Neuronal stem cell (in vitro differentiated cells): ENCODE measurements around the gene TBC1D16.

Experiments used
- DNase-seq: peaks from one replicate; pipeline ENCODE4 v3.0.0-alpha.2; 2013; ENCODE audit warnings: low spot score
- H2AFZ ChIP-seq: one replicate; pipeline ENCODE4 v1.6.1; 2013; ENCODE audit warnings: mild to moderate bottlenecking, low read length, inconsistent platforms
- H2AK5ac ChIP-seq: 2 replicates; pipeline ENCODE4 v1.6.1; 2013; ENCODE audit warnings: low read depth, mild to moderate bottlenecking, inconsistent platforms, low read length, moderate library complexity, mixed read lengths
- H2BK120ac ChIP-seq: 2 replicates; pipeline ENCODE4 v1.6.1; 2013; ENCODE audit warnings: low read depth, mild to moderate bottlenecking, inconsistent platforms, low read length, moderate library complexity, mixed read lengths
- H2BK12ac ChIP-seq: one replicate; pipeline ENCODE4 v1.6.1; 2013; ENCODE audit warnings: low read length, inconsistent platforms
- H2BK15ac ChIP-seq: 2 replicates; pipeline ENCODE4 v1.6.1; 2013; ENCODE audit warnings: mild to moderate bottlenecking, low read length, inconsistent platforms, mixed read lengths
- H2BK5ac ChIP-seq: one replicate; pipeline ENCODE4 v1.6.1; 2013; ENCODE audit warnings: inconsistent platforms, mild to moderate bottlenecking, low read length, moderate library complexity
- H3K14ac ChIP-seq: one replicate; pipeline ENCODE4 v1.6.1; 2013; ENCODE audit warnings: low read length, inconsistent platforms
- H3K18ac ChIP-seq: 2 replicates; pipeline ENCODE4 v1.6.1; 2013; ENCODE audit warnings: low read length, inconsistent platforms
- H3K23ac ChIP-seq: 2 replicates; pipeline ENCODE4 v1.6.1; 2013; ENCODE audit warnings: low read depth, mild to moderate bottlenecking, mixed read lengths, low read length, inconsistent platforms; ENCODE audit not compliant: poor library complexity
- H3K27ac ChIP-seq: replicated peaks from 3 replicates; pipeline ENCODE4 v1.5.1; 2013; ENCODE audit warnings: low read length, inconsistent platforms
- H3K27me3 ChIP-seq, 3 experiments: 2 replicates each; pipeline ENCODE4 v1.6.1; 2013; ENCODE audit warnings: low read length in 3 of 3, mild to moderate bottlenecking in 2 of 3, inconsistent platforms in 1 of 3, low read depth in 1 of 3, mixed read lengths in 1 of 3, moderate library complexity in 1 of 3; ENCODE audit not compliant: control insufficient read depth in 3 of 3, insufficient read depth in 3 of 3
- H3K36me3 ChIP-seq, 2 donors: replicated peaks in 1 of 2; 2 replicates each; pipeline ENCODE4 v1.6.1; 2013; ENCODE audit warnings: low read length in 2 of 2; ENCODE audit not compliant: control insufficient read depth in 2 of 2, insufficient read depth in 2 of 2
- H3K4ac ChIP-seq: 2 replicates; pipeline ENCODE4 v1.6.1; 2013; ENCODE audit warnings: inconsistent platforms, mild to moderate bottlenecking, low read length, moderate library complexity
- H3K4me1 ChIP-seq, 2 donors: 1 replicate in 1 of 2; 2 replicates in 1 of 2; pipeline ENCODE4 v1.6.1; 2013; ENCODE audit warnings: low read length in 2 of 2, low read depth in 1 of 2; ENCODE audit not compliant: control insufficient read depth in 2 of 2, insufficient read depth in 1 of 2
- H3K4me2 ChIP-seq: one replicate; pipeline ENCODE4 v1.6.1; 2013; ENCODE audit warnings: mild to moderate bottlenecking, low read length, inconsistent platforms; ENCODE audit not compliant: insufficient read depth, poor library complexity, severe bottlenecking
- H3K4me3 ChIP-seq, 2 donors: 2 replicates each; pipeline ENCODE4 v1.5.1; 2013; ENCODE audit warnings: low read length in 2 of 2, mild to moderate bottlenecking in 2 of 2, inconsistent platforms in 1 of 2, moderate library complexity in 1 of 2
- H3K79me1 ChIP-seq: one replicate; pipeline ENCODE4 v1.6.1; 2013; ENCODE audit warnings: low read depth, mild to moderate bottlenecking, inconsistent platforms, low read length, moderate library complexity
- H3K9ac ChIP-seq: one replicate; pipeline ENCODE4 v1.6.1; 2013; ENCODE audit warnings: mild to moderate bottlenecking, low read depth, low read length, inconsistent platforms; ENCODE audit not compliant: poor library complexity
- H3K9me3 ChIP-seq, 2 donors: replicated peaks in 1 of 2; 2 replicates each; pipeline versions ENCODE3 to v1.6.1; 2013; ENCODE audit warnings: low read length in 2 of 2, mild to moderate bottlenecking in 2 of 2, inconsistent platforms in 1 of 2, low read depth in 1 of 2, mixed read lengths in 1 of 2, moderate library complexity in 1 of 2; ENCODE audit not compliant: control insufficient read depth in 2 of 2, insufficient read depth in 1 of 2
- H4K8ac ChIP-seq: one replicate; pipeline ENCODE4 v1.6.1; 2013; ENCODE audit warnings: low read depth, mild to moderate bottlenecking, inconsistent platforms, low read length, moderate library complexity
- H4K91ac ChIP-seq: one replicate; pipeline ENCODE4 v1.6.1; 2013; ENCODE audit warnings: low read length, low read depth, mild to moderate bottlenecking, inconsistent platforms; ENCODE audit not compliant: poor library complexity
- WGBS, 2 donors: extraction: QIAGEN DNeasy Blood & Tissue Kit; methylation state at CpG; one replicate each; pipeline ENCODE4 v1.1.7; 2013; ENCODE audit warnings: missing lambda C conversion rate in 2 of 2, mixed read lengths in 1 of 2; ENCODE audit not compliant: insufficient read length in 2 of 2, insufficient replicate concordance in 1 of 2; ENCODE audit errors: extremely low coverage in 2 of 2; 5-methylcytosine and 5-hydroxymethylcytosine counted together

Gene TBC1D16

DNA sequence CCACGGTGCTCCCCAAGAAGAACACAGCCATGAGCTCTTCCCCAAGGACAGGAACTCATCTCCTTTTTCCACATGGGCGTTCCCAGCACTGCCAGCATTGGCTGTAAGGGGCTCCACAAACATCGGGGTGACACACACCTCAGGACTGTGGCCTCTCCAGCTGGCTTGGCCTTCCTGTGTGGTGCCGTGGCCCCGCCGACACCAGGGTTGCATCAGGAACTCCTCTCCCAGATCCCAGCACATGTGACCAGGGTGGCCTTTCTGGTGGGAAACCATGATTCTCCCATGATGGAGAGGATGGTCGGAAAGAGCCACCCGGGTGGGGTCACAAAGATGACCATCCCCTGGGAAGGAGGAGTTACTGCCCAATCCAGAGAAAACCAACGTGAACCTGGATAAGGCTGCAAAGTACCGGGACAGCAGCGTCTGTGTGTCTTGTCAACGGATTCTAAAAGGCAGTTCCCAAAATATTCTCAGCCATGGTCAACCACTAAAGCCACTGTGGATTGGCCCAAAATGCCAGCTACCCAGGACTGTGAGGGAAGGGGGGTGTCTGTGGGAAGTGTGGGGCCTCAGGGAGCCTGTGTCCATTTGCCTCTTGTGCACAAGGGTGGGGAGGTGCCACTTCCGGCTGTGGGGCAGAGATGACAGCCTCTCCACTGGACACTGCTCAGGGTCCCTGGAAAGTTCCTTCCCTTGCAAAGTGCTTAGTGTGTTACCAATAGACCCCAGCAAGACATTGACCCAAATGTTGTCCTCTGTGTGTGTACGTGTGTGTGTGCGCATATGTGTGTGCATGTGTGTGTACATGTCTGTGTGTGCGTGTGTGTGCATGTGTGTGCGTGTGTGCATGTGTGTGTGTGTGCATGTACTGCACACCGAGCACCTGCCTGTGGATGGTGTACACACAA, 118.4 kb downstream of the TBC1D16 start:
- Histone ChIP-seq H2BK5ac (no peak overlapping the region), H3K36me3 (no peaks in the 10 kb centered on the region), H4K8ac (no peak overlapping the region), H3K27ac (no peak overlapping the region), H4K91ac (no peak overlapping the region), H3K4me3 (peak overlapping the region in 1 of 2 donors; percentile 10), H2BK12ac (no peak overlapping the region), H2AFZ (no peak overlapping the region), H3K27me3 (peaks cover 0 to 71% (median 4%) of the 10 kb centered on the region in 3 experiments), H3K9ac (peak overlapping the region; percentile 82), H3K18ac (no peak overlapping the region), H3K4ac (no peak overlapping the region), H2BK120ac (no peak overlapping the region), H3K4me2 (no peak overlapping the region), H3K79me1 (no peaks in the 10 kb centered on the region), H3K9me3 (no peaks in the 10 kb centered on the region), H3K14ac (peak overlapping the region; percentile 49), H3K4me1 (peaks cover 0 to 2% of the 10 kb centered on the region in 2 donors), H2AK5ac (peak overlapping the region; percentile 93), H3K23ac (peak overlapping the region; percentile 34), H2BK15ac (peak overlapping the region; percentile 62)
- no peak for DNase-seq
- no CpG with 5 or more reads among the region's 18 CpGs for WGBS, 2 donors

DNA sequence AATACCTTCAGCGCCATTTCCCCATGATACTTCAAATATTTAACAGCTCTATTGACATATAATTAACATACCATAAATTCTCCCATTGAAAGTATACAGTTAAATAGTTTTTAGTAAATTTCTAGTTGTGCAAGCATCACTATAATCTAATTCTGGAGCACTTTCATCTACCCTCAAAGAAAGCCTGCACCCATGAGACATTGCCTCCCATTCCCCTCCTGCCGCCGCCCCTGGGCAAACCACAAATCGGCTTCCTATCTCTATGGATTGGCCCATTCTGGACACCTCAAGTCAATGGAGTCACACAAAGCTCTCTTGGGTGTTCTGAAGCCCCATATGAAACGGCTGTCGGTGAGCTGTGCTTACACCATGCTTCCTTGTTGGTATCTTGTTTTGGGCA, 119.2 kb downstream of the TBC1D16 start:
- no peak overlapping the region for H3K9ac ChIP-seq
- no peak for DNase-seq
- H4K91ac ChIP-seq = no peak overlapping the region
- peaks cover 0 to 78% (median 4%) of the 10 kb centered on the region in 3 experiments for H3K27me3 ChIP-seq
- no peaks in the 10 kb centered on the region for H3K36me3 ChIP-seq
- no peak overlapping the region for H4K8ac ChIP-seq
- H3K9me3 ChIP-seq = no peaks in the 10 kb centered on the region
- H2AK5ac ChIP-seq = peak overlapping the region; percentile 93
- H2BK120ac ChIP-seq = no peak overlapping the region
- WGBS, 2 donors = no CpG with 5 or more reads among the region's 6 CpGs
- no peak overlapping the region for H3K4me3 ChIP-seq
- H2BK5ac ChIP-seq = no peak overlapping the region
- no peak overlapping the region for H2AFZ ChIP-seq
- H3K18ac ChIP-seq = no peak overlapping the region
- no peak overlapping the region for H3K23ac ChIP-seq
- H3K79me1 ChIP-seq = no peaks in the 10 kb centered on the region
- H3K14ac ChIP-seq = no peak overlapping the region
- no peak overlapping the region for H3K27ac ChIP-seq
- H3K4me2 ChIP-seq = no peak overlapping the region
- H3K4ac ChIP-seq = no peak overlapping the region
- peaks cover 0 to 2% of the 10 kb centered on the region in 2 donors for H3K4me1 ChIP-seq
- H2BK15ac ChIP-seq = no peak overlapping the region
- no peak overlapping the region for H2BK12ac ChIP-seq

DNA sequence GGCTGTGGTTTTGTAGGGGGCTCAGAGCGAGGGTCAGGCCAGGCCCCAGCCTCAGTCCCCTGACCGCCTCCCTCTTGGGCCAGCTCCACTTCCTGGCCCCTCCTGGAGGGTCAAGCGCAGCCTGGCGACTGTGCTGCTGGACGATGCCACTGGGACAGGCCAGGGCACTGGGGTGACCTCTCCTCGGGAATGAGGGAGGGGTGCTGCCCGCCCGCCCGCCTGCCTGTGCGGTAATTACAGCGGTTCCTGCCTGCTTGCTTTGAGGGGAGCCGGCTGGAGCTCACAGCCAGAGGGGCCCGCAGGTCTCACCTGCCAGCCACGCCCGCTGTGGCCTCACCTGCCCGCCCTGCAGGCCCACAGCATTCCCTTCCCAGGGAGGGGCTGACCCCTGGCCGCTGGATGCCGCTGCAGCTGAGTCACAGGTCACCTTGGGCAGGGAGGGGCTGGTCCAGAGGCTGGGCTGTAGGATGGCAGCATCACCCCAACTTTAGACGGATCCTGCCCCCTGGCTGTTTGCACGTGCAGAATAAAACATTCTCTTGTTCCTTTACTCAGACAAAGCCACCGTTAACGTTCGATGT, 119.7 kb downstream of the TBC1D16 start:
- Histone ChIP-seq H3K18ac (peak overlapping the region; percentile 87), H2BK12ac (peak overlapping the region; percentile 63), H3K79me1 (no peaks in the 10 kb centered on the region), H3K23ac (no peak overlapping the region), H3K4me2 (no peak overlapping the region), H3K4me1 (peaks cover 0 to 2% of the 10 kb centered on the region in 2 donors), H3K14ac (peak overlapping the region; percentile 31), H3K9me3 (no peaks in the 10 kb centered on the region), H3K4me3 (no peak overlapping the region), H2AFZ (no peak overlapping the region), H2BK5ac (no peak overlapping the region), H4K91ac (no peak overlapping the region), H3K9ac (peak overlapping the region; percentile 54), H2AK5ac (peak overlapping the region; percentile 90), H3K4ac (peak overlapping the region; percentile 80), H4K8ac (no peak overlapping the region), H2BK120ac (no peak overlapping the region), H3K27ac (no peak overlapping the region), H3K36me3 (no peaks in the 10 kb centered on the region), H3K27me3 (peaks cover 0 to 78% (median 4%) of the 10 kb centered on the region in 3 experiments), H2BK15ac (peak overlapping the region; percentile 54)
- no CpG with 5 or more reads among the region's 23 CpGs for WGBS, 2 donors
- no peak for DNase-seq
